ENCODE data around the gene CHST11.

GRCh38 chr12:104713444-104713843, 256.7 kb downstream of the CHST11 start:
- TF ChIP-seq CTCF (IDR thresholded peaks at IDR 0.05), result no peak
- no peak for TF ChIP-seq ZFX (IDR thresholded peaks at IDR 0.05; ENCODE audit: borderline replicate concordance)

Measured in 22Rv1 (cell line).